GM19463 (cell line): ENCODE results near the gene THBS3.
"Not testable (repeated sequence)": the region's sequence is repeated elsewhere in the genome, so short reads cannot be mapped to it uniquely, and the experiment has no call there.

Experiments used
- ATAC-seq: cut with Tn5 transposase; IDR thresholded peaks from one replicate; pipeline ENCODE4 v1.9.1; 2021; ENCODE audit warnings: mild to moderate bottlenecking, moderate library complexity; ENCODE audit not compliant: unreplicated experiment

The THBS3 gene

DNA sequence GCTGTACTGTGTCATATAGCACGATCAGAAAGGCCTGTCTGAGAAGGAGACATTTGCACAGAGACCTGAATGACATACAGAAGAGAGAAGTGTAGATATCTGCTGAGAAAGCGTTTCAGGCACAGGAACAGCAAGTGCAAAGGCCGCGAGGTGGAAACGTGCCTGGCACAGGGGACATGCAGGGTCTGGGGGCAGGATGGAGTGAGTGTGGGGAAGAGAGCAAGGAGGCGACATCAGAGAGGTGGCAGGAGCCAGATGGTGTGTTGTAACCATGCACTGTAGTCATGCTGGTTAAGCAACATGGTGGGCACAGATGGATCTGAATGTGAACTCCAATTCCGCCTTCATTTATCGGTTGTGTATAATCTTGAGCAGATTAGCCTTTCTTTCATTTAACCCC, 47.6 kb downstream of the THBS3 start:
- no peak for ATAC-seq

DNA sequence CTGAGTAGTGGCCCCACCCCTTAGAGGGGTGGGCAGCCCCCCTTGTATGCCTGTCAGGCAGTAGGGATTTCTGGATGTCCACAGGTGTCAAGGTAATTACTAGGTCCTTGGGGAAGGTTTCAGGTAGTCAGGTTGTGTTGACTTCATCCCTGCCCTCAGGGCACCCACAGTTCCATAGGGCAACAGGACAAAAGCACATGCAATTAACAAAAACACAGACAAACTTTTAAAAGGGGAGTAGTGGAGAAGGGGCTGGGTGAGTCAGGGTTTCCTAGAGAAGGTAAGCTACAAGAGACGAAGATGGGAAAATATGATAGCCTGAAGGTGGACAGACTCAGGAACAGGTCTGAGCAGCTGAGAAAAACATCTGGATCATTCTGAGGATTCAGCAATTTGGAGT, 48.7 kb downstream of the THBS3 start:
- no peak for ATAC-seq

DNA sequence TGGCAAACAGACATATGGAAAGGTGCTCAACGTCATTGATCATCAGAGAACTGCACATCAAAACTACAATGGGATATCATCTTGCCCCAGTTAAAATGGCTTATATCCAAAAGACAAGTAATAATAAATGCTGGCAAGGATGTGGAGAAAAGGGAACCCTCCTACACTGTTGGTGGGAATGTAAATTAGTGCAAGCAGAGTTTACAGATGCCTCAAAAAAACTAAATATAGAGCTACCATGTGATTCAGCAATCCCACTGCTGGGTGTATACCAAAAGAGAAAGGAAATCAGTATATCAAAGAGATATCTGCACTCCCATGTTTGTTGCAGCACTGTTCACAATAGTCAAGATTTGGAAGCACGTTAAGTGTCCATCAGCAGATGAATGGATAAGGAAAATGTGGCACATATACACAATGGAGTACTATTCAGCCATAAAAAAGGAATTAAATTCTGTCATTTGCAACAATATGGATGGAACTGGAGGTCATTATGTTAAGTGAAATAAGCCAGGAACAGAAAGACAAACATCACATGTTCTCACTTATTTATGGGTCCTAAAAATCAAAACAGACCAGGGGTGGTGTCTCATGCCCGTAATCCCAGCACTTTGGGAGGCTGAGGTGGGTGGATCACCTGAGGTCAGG, 51.6 kb downstream of the THBS3 start:
- not testable (repeated sequence) for ATAC-seq
